Measurements from ENCODE around the gene OR4C5.
"Not testable (repeated sequence)": the region's sequence is repeated elsewhere in the genome, so short reads cannot be mapped to it uniquely, and the experiment has no call there.

The OR4C5 gene

DNA sequence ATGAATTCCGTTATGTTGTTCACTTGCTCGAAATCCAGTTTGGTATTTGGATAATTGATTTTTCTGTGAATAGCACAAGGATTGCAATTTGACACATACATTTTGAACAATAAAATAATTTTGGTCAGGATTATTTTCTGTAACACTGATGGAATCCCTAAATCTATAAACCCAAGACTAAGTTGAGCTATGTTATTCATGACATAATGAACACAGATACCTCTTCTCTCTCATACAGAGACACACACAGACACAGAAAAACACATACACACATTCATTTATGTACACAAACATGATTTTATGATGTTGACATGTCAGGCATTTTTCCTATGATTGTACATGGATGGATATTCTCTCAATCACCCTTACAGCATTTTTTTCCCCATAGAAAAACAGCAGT, at the start of gene OR4C5:
OR4C5 (minus strand) TSS at position 101 of the 400 bp plus-strand sequence; CDS start at position 101, 0 bp downstream.
- DNase-seq (ENCODE audit: low spot score) = no peak

DNA sequence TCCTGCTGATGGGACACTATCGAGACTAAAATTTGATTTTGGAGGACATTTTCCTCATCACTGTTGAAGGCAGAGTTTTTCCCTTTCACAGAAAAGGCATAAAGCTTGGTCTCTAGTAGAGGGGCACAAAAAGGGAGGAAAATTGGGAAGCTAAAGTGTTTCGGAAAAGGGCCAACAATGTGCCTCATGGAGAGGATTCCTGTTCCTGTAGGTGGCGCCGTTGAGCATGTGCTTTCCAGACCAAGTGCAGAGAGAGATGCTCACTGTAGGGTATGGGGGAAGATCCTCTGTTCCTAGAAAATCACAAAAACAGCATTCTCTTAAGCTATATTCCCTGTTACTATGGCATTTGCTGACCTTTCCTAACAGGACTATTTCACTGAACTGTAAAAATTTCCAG, 18.4 kb upstream of the OR4C5 start:
- no peak for DNase-seq (ENCODE audit: low spot score)

DNA sequence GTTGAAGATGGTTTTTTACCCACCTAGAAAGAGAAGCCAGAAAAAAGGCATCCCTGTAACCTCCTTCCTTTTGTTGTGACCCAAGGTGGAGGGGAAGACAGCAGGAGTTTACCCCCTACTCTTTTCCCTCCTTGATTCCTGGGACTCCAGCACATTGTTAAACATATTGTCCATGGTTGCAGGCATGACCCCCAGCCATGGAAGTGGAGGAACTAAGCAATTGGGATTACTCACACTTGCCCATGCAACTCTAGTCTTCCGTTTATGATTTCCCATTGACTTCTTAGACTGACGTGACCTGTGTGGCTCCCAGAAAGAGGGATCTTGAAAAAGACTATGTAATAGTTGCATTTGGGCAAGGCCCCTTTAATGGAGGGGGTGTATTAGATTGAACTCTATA, 17.9 kb upstream of the OR4C5 start:
- DNase-seq (ENCODE audit: low spot score) = not testable (repeated sequence)

DNA sequence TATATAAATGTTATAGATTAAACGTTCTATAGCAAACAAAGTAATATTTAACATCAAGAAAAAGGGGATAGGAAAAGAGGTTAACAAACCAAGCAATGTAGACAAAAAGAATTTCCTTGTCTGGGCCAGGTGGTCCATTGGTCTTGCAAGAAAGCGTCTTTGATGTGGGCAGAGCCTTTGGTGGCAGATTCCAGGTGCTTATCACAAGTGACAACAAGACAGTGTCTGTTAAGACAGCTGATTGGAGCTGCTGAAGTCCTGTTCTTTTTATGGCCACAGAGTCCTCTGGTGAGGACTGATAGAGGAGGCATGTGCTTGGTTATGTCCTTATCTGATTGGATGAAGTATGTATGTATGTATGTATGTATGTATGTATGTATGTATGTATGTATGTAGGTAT, 5.0 kb downstream of the OR4C5 start:
- DNase-seq (ENCODE audit: low spot score) = not testable (repeated sequence)

DNA sequence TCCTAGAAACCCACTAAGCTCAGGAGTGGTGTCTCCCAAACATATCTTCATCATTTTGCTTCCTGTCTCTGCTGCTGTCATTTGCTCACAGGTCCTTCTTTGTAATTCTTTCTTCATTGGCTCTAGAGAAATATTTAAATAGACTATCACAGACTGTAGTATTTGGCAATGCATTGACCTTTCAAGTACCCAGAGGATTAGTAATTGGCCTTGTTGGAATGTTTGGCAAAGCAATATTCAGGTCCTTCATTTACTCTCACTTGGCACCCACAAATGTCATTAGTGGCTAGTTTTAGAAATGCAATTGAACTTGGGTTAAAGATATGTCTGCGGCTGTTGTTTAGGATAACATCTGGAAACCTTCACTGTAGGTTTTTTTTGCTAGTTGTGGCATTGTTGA, 11.6 kb downstream of the OR4C5 start:
- no peak for DNase-seq (ENCODE audit: low spot score)

DNA sequence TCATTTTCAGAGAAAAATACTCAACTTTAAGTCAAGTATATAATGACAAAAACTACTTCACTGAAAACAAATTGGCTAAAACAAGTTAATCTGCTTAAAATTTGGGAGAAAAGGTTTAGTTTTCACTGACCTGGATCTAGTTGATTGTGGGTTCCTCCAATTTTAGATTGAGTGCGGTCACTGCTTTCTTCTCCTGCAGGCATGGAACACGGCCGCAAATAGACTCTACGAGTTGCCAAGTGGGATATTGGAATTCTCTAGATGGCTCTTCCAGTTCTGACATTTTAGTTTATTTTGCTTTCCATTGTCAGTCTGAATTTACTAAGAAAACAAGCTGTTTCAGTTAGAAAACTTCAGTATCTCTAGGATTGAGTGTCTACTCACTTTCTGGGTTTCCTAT, 12.3 kb downstream of the OR4C5 start:
- DNase-seq (ENCODE audit: low spot score) = no peak

DNA sequence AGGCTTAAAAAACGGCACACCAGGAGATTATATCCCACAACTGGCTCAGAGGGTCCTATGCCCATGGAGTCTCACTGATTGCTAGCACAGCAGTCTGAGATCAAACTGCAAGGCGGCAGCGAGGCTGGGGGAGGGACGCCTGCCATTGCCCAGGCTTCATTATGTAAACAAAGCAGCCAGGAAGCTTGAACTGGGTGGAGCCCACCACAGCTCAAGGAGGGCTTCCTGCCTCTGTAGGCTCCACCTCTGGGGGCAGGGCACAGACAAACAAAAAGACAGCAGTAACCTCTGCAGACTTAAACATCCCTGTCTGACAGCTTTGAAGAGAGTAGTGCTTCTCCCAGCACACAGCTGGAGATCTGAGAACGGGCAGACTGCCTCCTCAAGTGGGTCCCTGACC, 20.0 kb downstream of the OR4C5 start:
- DNase-seq (ENCODE audit: low spot score) = not testable (repeated sequence)

DNA sequence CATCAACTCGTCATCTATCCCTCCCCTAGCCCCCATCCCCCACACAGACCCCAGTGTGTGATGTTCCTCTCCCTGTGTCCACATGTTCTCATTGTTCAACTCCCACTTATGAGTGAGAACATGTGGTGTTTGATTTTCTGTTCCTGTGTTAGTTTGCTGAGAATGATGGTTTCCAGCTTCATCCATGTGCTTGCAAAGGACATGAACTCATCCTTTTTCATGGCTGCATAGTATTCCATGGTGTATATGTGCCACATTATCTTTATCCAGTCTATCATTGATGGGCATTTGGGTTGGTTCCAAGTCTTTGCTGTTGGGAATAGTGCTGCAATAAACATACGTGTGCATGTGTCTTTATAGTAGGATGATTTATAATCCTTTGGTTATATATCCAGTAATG, 23.8 kb downstream of the OR4C5 start:
- DNase-seq (ENCODE audit: low spot score) = not testable (repeated sequence)

DNA sequence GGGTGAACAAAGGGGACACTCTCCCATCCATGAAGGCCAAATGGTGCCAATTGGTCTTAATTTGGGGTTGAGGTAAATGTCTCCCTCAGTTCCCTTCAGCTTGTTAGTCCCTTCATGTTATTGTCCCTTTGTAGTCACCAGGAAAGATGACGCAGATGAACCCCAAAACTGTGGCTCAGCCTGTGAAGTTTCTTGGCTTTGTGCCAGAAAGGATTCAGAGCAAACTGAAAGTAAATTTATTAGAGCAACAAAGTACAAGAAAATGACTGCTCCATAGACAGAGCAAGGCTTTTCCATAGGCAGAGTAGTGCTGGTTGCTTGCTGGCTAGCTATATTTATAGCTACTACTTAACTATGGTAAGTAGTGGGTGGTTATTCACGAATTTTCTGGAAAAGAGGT, 24.8 kb downstream of the OR4C5 start:
- DNase-seq (ENCODE audit: low spot score) = no peak

DNA sequence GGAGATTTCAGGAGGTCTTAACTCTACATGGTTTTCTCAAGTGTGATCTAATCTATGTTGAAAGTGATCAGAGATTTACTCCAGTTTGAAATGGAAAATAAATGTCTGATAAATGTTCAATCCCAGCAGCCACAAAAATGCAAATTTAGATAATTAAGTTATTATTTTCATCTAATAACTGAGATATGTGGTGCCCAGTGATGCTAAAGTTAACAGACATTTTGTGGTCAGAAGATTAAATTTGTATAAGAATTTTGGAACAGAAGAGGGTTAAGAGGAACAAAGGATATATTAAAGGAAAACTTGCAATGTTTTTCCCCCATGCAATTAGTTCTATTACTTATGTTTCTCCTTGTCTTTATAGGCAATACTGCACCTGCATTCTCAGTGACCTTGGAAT, 41.6 kb downstream of the OR4C5 start, which contains the start of gene OR4C3:
OR4C3 (plus strand) TSS at position 301 of the 400 bp plus-strand sequence. CDS start 102 bp downstream, outside the sequence.
- not testable (repeated sequence) for DNase-seq (ENCODE audit: low spot score)

DNA sequence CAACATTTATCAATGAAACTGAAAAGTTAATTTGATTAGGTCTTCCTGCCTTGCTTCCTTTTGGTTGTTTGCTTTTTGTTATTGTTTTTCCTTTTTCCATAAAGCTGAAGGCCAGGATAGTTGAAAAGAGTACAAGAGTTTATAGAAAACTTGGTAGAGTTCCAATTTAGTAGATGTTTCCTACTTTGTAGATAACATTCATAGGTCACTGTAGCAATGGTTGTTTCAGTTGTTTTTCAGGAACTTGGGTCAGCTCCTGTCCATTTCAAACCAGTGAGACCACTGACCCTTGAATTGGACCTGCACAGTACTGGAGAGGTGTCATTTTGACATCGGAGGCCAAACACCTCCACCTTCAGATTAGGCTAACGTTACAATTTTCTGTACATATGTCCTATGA, 46.5 kb downstream of the OR4C5 start:
- not testable (repeated sequence) for DNase-seq (ENCODE audit: low spot score)

All from ecto neural progenitor cell (in vitro differentiated cells).